Psoas muscle (tissue), 8 donors: ENCODE results near the gene KCNJ2. TPM values are rescaled to one million over a fixed set of nuclear protein-coding genes. Genes with fewer than 3 reads are reported as not detected.

Experiments used
- ATAC-seq, 4 donors: fragments of 200-7000 bp; cut with Tn5 transposase; one replicate each; pipeline ENCODE4 v1.9.1; 2020; ENCODE audit warnings: moderate library complexity in 3 of 4, mild to moderate bottlenecking in 2 of 4
- DNase-seq, 2 donors: peaks; one replicate each; pipeline ENCODE4 v3.0.0-alpha.2; 2020
- H3K27ac ChIP-seq: fragments of 200-600 bp; one replicate; pipeline ENCODE4 v1.8.0; 2022
- H3K27me3 ChIP-seq, 3 donors: fragments of 200-600 bp in 1 of 3; one replicate each; pipeline versions ENCODE4 v1.6.1 to v1.8.0; 2013 to 2022; ENCODE audit warnings: low read length in 2 of 3, mild to moderate bottlenecking in 2 of 3, moderate library complexity in 1 of 3; ENCODE audit not compliant: insufficient read depth in 3 of 3
- H3K36me3 ChIP-seq, 2 donors: fragments of 200-600 bp in 1 of 2; one replicate each; pipeline versions ENCODE4 v1.6.1 to v1.8.0; 2013 to 2022; ENCODE audit warnings: low read depth in 1 of 2, mild to moderate bottlenecking in 1 of 2, moderate library complexity in 1 of 2; ENCODE audit not compliant: insufficient read depth in 1 of 2
- H3K4me1 ChIP-seq: fragments of 200-600 bp; one replicate; pipeline ENCODE4 v1.8.0; 2022
- H3K4me3 ChIP-seq: fragments of 200-600 bp; one replicate; pipeline ENCODE4 v1.8.0; 2022; ENCODE audit warnings: mild to moderate bottlenecking
- H3K9me3 ChIP-seq: fragments of 200-600 bp; one replicate; pipeline ENCODE4 v1.8.0; 2022
- WGBS, 3 donors: extraction: QIAGEN DNeasy Blood & Tissue Kit; methylation state at CpG; one replicate each; pipeline versions ENCODE4 v1.1.6 to v1.1.7; 2013; 5-methylcytosine and 5-hydroxymethylcytosine counted together
- intact Hi-C, 2 donors: fragments of 100-400 bp; cut with DNase I; formaldehyde crosslinking; loops; one replicate each; pipeline versions ENCODE4 v1.11.0 to v1.14.2; 2022
- polyA plus RNA-seq, 3 donors: library from polyadenylated mRNA; stranded (reverse); fragments of 200-250 nt; gene quantifications; one replicate each; pipeline ENCODE4 v1.2.3, GENCODE V29; 2013
- total RNA-seq, 4 donors: library from RNA; stranded (reverse); fragmentation: NEBNext Ultra II Directional in 2 of 4; extraction: Animal tissue kit (Norgen Biotek cat#: 25700) in 2 of 4; gene quantifications; one replicate each; pipeline versions ENCODE4 v1.2.1 to v1.2.4, GENCODE V29; 2021 to 2023
- TF ChIP-seq, protein P1 (sequence below): fragments of 200-600 bp; IDR thresholded peaks from one replicate; pipeline ENCODE4 v1.8.0; 2022; ENCODE audit warnings: antibody characterized with exemption
- donor health status: healthy with polysubstance abuse.
- donor health status: DM: no; HTN: no; CAD: no; lungs with moderate emphysema.
- donor health status: Bipolar disorder and iron deficiency.
- donor health status: healthy.
- donor health status: DM: yes; HTN: yes; CAD: no.
- donor health status: DM: no; HTN: no; CAD: no.
- donor health status: DM: no; HTN: no; CAD: no.
- donor health status: DM: yes; HTN: yes; CAD: no.

The KCNJ2 gene
- total and polyA plus RNA-seq, 7 donors: 0.33 to 17.7 (median 7.9) TPM

DNA sequence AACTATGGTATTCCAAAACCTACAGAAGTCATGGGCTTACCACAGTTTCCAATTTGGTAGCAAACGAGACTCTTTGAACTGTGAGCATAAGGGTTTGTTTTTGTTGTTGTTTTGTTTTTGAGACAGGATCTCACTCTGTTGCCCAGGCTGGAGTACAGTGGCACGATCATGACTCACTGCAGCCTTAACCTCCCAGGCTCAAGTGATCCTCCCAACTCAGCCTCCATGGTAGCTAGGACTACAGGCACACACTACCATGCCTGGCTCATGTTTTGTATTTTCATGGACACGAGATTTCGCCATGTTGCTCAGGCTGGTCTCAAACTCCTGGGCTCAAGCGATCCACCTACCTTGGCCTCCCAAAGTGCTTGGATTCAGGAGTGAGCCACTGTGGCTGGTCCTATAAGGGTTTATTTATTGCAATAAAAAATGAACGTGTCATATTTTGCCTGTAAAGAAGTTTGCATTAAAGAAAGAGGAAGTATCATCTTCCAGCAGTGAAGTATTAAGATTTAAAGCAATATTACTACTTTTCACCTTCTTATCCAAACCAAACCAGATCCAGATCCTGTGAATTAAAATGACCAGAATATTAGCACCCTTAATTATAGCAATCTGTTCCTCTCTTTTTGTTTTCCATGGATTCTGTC, 37.2 kb downstream of the KCNJ2 start:
- ATAC-seq (no peak), DNase-seq (no peak)
- no peak overlapping the region for H3K27ac ChIP-seq
- H3K36me3 ChIP-seq: no peaks in the 10 kb centered on the region
- intact Hi-C loops: no loop called here
- H3K4me1 ChIP-seq: peaks cover 11% of the 10 kb centered on the region
- H3K4me3 ChIP-seq: no peak overlapping the region
- 66 to 82% (median 69%) methylated on average over 6 of the region's 6 CpGs for WGBS, 3 donors
- H3K9me3 ChIP-seq: no peaks in the 10 kb centered on the region
- H3K27me3 ChIP-seq: no peaks in the 10 kb centered on the region
- TF ChIP-seq, protein P1, sequence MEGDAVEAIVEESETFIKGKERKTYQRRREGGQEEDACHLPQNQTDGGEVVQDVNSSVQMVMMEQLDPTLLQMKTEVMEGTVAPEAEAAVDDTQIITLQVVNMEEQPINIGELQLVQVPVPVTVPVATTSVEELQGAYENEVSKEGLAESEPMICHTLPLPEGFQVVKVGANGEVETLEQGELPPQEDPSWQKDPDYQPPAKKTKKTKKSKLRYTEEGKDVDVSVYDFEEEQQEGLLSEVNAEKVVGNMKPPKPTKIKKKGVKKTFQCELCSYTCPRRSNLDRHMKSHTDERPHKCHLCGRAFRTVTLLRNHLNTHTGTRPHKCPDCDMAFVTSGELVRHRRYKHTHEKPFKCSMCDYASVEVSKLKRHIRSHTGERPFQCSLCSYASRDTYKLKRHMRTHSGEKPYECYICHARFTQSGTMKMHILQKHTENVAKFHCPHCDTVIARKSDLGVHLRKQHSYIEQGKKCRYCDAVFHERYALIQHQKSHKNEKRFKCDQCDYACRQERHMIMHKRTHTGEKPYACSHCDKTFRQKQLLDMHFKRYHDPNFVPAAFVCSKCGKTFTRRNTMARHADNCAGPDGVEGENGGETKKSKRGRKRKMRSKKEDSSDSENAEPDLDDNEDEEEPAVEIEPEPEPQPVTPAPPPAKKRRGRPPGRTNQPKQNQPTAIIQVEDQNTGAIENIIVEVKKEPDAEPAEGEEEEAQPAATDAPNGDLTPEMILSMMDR: no peak

DNA sequence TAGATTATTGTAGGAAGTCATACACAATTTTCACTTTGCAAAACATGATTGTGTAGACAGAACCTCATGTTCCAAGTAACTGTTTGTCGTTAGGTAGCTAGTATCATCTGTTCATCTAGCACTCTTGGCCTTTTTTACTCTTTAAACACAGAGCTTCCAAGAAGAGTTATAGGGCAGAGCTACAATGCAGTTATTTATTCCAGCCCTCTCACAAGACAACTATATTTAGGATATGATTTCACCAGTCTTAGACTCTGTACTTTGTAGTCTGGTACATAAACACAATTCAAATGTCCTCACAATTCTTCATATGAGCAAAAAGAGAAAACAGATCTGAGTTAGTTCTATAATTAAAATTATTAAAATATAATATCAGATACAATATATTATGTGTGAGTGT, 37.9 kb downstream of the KCNJ2 start:
- Histone ChIP-seq H3K4me3 (no peak overlapping the region), H3K27ac (no peak overlapping the region), H3K27me3 (no peaks in the 10 kb centered on the region), H3K36me3 (no peaks in the 10 kb centered on the region), H3K9me3 (no peaks in the 10 kb centered on the region), H3K4me1 (peaks cover 11% of the 10 kb centered on the region)
- intact Hi-C loops: no loop called here
- TF ChIP-seq, protein P1: no peak
- WGBS, 3 donors: 18 to 22% (median 21%) methylated on average over 1 of the region's 1 CpG
- ATAC-seq (peak in 2 of 4 donors; percentile 65 to 78), DNase-seq (no peak)

DNA sequence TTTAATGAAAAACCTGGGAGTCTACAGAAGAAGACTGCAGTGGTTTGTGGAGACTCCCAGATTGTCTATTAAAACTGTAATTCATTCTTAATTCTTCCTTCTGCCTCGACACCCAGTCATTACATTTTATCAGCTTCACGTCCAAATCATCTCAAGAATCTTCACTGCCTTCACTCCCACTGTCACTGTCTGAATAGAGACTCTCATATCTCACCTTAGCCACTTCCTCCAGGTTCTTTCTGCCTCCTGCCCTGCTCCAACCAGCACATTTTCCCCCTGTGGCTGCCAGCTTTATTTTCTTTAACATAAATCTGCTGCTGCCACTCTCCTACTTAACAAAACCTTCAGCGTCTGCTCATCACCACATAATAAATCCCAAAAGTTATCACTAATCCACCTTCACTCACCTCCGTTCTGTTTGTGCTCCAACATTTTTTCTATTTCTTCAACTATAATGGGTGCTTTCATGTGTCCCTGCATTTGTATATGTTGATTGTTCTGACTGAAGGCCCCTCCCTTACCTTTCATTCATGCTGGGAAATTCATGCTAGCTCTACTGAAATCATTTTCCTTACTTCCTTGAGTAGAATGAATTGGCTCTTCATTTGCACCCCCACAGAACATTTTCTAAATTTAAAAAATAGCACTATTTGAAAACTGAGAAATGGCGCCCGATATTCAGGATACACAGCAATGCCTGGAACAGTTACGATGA, 38.9 kb downstream of the KCNJ2 start:
- no peak for ATAC-seq
- Histone ChIP-seq H3K27me3 (no peaks in the 10 kb centered on the region), H3K27ac (no peak overlapping the region), H3K36me3 (no peaks in the 10 kb centered on the region), H3K4me3 (no peak overlapping the region), H3K9me3 (no peaks in the 10 kb centered on the region), H3K4me1 (peaks cover 11% of the 10 kb centered on the region)
- 69 to 80% (median 73%) methylated on average over 7 of the region's 7 CpGs for WGBS, 3 donors
- no peak for DNase-seq
- intact Hi-C loops: no loop called here
- TF ChIP-seq, protein P1: no peak

DNA sequence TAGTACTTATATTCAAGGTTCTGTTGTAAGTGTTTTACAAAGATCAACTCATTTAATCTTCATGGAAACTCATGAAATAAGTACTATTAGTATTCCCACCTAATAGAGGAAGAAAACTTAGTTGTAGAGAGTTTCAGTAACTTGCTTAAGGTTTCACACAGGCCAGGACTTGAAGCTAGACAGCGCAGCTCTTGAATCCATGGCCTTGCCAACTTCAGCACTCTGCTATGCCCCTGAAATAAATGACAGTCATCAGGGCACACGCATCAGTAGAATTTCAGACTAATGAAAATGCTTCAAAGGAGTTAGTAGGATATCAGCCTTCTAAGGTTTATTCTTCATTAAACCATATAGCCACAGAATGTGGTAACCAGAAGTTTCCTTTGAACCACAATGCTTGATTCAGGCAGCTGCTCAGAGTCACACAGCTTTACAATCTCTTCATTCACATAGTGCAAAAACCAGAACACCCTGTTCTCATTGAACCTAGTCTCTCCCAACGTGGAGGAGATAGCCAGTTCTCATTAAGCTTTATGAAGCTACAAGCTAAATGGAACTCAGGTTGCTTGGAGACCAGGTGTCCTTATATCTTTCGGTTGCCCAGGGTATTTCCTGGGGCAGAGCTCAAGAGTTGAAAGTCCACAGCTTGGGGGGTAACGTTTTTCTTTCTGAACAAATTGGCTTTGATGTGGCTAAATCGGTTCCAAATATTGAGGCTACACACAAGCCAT, 39.7 kb downstream of the KCNJ2 start:
- H3K9me3 ChIP-seq: no peaks in the 10 kb centered on the region
- ATAC-seq (peak in 2 of 4 donors; percentile 40 to 57), DNase-seq (no peak)
- H3K4me1 ChIP-seq: peaks cover 11% of the 10 kb centered on the region
- H3K4me3 ChIP-seq: no peak overlapping the region
- TF ChIP-seq, protein P1: no peak
- 61 to 80% (median 67%) methylated on average over 6 of the region's 6 CpGs for WGBS, 3 donors
- H3K36me3 ChIP-seq: no peaks in the 10 kb centered on the region
- no peaks in the 10 kb centered on the region for H3K27me3 ChIP-seq
- intact Hi-C loops: no loop called here
- H3K27ac ChIP-seq: no peak overlapping the region
